ENCODE measurements around the gene CENPS.

- TF ChIP-seq CTCF (conservative IDR thresholded peaks at IDR 0.05; ENCODE audit: low read length) (no peak), EZH2phosphoT487 (IDR thresholded peaks at IDR 0.05; ENCODE audit: borderline replicate concordance, low read depth, low read length) (no peak)
These were observed 14.7 kb downstream of the CENPS start for GRCh38 chr1:10444795-10445397.
